ENCODE measurements around the gene PCDHGB2. TPM values are rescaled to one million over a fixed set of nuclear protein-coding genes. Genes with fewer than 3 reads are reported as not detected.
A peak's percentile ranks its signal among the peaks of the same experiment; 100 is the strongest.
"Not testable (repeated sequence)": the region's sequence is repeated elsewhere in the genome, so short reads cannot be mapped to it uniquely, and the experiment has no call there.

Gene PCDHGB2
- total RNA-seq, 1 experiment from 2014 or later, result 2.0 TPM

- peak; percentile 66 for DNase-seq (ENCODE audit: extremely low read depth, low read depth)
These were observed 9.7 kb upstream of the PCDHGB2 start, which contains the start of gene PCDHGB1 for GRCh38 chr5:141349917-141350619. TSS of gene PCDHGB1 (plus strand) at chr5:141350099. CDS start at chr5:141350261, 162 bp downstream.

- DNase-seq (ENCODE audit: extremely low read depth, low read depth), result no peak
These were observed 8.2 kb upstream of the PCDHGB2 start for GRCh38 chr5:141351591-141351990.

- no peak for DNase-seq (ENCODE audit: extremely low read depth, low read depth)
These were observed 4.8 kb upstream of the PCDHGB2 start, which contains the start of gene PCDHGA4 for GRCh38 chr5:141354900-141355469. TSS of gene PCDHGA4 (plus strand) at chr5:141355021. CDS start at chr5:141355108, 87 bp downstream.

GRCh38 chr5:141355641-141356040, 4.2 kb upstream of the PCDHGB2 start:
- DNase-seq (ENCODE audit: extremely low read depth, low read depth), result no peak

GRCh38 chr5:141356133-141356532, 3.7 kb upstream of the PCDHGB2 start:
- no peak for DNase-seq (ENCODE audit: extremely low read depth, low read depth)

- DNase-seq (ENCODE audit: extremely low read depth, low read depth), result no peak
These were observed 2.8 kb upstream of the PCDHGB2 start for GRCh38 chr5:141356950-141357349.

GRCh38 chr5:141360685-141361084, 891 bp downstream of the PCDHGB2 start:
- DNase-seq (ENCODE audit: extremely low read depth, low read depth), result no peak

- DNase-seq (ENCODE audit: extremely low read depth, low read depth), result no peak
These were observed 2.9 kb downstream of the PCDHGB2 start for GRCh38 chr5:141362719-141363118.

GRCh38 chr5:141363952-141364660, 4.3 kb downstream of the PCDHGB2 start, which contains the start of gene PCDHGA5:
TSS of gene PCDHGA5 (plus strand) at chr5:141364162. CDS start at chr5:141364331, 169 bp downstream.
- DNase-seq (ENCODE audit: extremely low read depth, low read depth), result no peak

- no peak for DNase-seq (ENCODE audit: extremely low read depth, low read depth)
These were observed 6.5 kb downstream of the PCDHGB2 start for GRCh38 chr5:141366016-141366896.

- no peak for DNase-seq (ENCODE audit: extremely low read depth, low read depth)
These were observed 10.4 kb downstream of the PCDHGB2 start, which contains the start of gene PCDHGB3 for GRCh38 chr5:141369994-141370848. TSS of gene PCDHGB3 (plus strand) at chr5:141370242. CDS start at chr5:141370395, 153 bp downstream.

- DNase-seq (ENCODE audit: extremely low read depth, low read depth), result no peak
These were observed 12.0 kb downstream of the PCDHGB2 start for GRCh38 chr5:141371572-141372475.

- no peak for DNase-seq (ENCODE audit: extremely low read depth, low read depth)
These were observed 14.0 kb downstream of the PCDHGB2 start, which contains the start of gene PCDHGA6 for GRCh38 chr5:141373673-141374317. TSS of gene PCDHGA6 (plus strand) at chr5:141373891. CDS start at chr5:141374084, 193 bp downstream.

GRCh38 chr5:141374627-141375026, 14.8 kb downstream of the PCDHGB2 start:
- no peak for DNase-seq (ENCODE audit: extremely low read depth, low read depth)

GRCh38 chr5:141375444-141376155, 15.8 kb downstream of the PCDHGB2 start:
- not testable (repeated sequence) for DNase-seq (ENCODE audit: extremely low read depth, low read depth)

- DNase-seq (ENCODE audit: extremely low read depth, low read depth), result no peak
These were observed 22.9 kb downstream of the PCDHGB2 start, which contains the start of gene PCDHGA7 for GRCh38 chr5:141382469-141383294. TSS of gene PCDHGA7 (plus strand) at chr5:141382742. CDS start at chr5:141382900, 158 bp downstream.

Data from NCI-H460 (cell line).